Renal cortical epithelial cell (primary cell): Measurements from ENCODE around the gene TRIB2. TPM values are rescaled to one million over a fixed set of nuclear protein-coding genes. Genes with fewer than 3 reads are reported as not detected.

Experiments used
- DNase-seq: peaks from one replicate; pipeline ENCODE4 v3.0.0-alpha.2; 2011; ENCODE audit warnings: low read depth
- total RNA-seq: library from RNA; depleted of rRNA; stranded (reverse); fragments of >200 nt; gene quantifications from 2 replicates; pipeline ENCODE4 v1.2.3, GENCODE V29; 2014

Gene TRIB2
- total RNA-seq, 1 donor from 2014 or later = 6.8 TPM

- DNase-seq = no peak
Measured at GRCh38 chr2:12742891-12743290, 26.2 kb downstream of the TRIB2 start.

GRCh38 chr2:12750166-12750905, 33.6 kb downstream of the TRIB2 start:
- DNase-seq = no peak

- DNase-seq = no peak
Measured at GRCh38 chr2:12754643-12755042, 37.9 kb downstream of the TRIB2 start.

DNA sequence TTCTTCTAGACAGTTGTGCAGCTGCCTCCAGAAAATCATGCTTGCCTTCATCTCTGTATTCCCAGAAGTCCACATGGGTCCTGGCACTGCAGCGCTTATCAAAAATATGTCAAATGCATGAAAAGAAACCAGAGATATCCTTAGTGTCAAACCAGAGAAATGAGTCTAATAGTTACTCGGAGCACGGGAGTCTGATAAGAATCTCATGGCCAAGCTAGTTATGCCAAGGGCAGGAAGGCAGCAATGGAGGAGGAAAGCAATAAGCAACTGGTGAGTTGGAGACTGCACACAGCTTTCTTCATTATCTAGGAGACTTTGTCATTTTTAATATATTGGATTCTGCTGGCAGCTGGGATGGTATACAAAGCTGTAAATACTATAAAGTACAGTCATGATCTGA, 38.6 kb downstream of the TRIB2 start:
- no peak for DNase-seq

- peak; percentile 66 for DNase-seq
Measured at GRCh38 chr2:12759248-12759647, 42.5 kb downstream of the TRIB2 start.

DNA sequence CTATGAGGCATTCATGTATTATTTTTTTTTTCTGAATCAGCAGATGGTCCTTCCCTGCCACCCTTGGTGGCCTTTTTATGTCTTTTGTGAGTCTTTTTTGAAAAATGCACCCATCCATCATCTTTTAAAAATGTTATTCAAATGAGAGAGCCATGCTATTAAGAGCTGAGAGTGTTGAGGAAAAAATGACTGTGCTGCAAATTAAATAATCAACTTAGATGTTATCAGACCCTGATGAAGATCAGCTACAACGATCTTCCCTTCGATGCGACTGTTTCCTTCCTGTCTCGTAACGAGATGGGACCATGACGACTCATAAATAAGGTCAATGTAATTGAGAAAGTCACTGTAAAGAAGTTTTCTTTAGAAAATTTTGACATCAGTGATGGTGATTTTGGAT, 44.4 kb downstream of the TRIB2 start:
- DNase-seq = no peak

GRCh38 chr2:12762337-12762736, 45.6 kb downstream of the TRIB2 start:
- DNase-seq = no peak

- DNase-seq = no peak
Measured at GRCh38 chr2:12762976-12763375, 46.2 kb downstream of the TRIB2 start.

DNA sequence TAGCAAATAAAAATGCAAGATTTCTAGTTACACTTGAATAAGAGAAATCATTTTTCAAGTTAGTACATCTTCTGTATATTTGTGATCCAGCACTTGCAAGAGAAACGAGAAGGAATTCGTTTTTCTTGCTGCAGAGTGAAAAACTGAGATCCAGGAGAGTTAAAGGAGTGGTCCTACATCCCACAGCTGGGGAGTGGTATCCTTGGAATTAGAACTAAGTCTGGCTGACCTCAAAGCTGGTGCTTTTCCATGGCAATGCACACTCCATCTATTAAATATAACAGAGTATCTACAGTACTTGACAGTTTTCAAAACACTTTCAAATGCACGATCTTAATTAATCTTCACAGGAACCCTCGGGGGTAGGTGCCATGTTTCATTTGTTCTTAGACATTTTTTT, 46.8 kb downstream of the TRIB2 start:
- DNase-seq = no peak

GRCh38 chr2:12764075-12764730, 47.5 kb downstream of the TRIB2 start:
- DNase-seq = no peak

DNA sequence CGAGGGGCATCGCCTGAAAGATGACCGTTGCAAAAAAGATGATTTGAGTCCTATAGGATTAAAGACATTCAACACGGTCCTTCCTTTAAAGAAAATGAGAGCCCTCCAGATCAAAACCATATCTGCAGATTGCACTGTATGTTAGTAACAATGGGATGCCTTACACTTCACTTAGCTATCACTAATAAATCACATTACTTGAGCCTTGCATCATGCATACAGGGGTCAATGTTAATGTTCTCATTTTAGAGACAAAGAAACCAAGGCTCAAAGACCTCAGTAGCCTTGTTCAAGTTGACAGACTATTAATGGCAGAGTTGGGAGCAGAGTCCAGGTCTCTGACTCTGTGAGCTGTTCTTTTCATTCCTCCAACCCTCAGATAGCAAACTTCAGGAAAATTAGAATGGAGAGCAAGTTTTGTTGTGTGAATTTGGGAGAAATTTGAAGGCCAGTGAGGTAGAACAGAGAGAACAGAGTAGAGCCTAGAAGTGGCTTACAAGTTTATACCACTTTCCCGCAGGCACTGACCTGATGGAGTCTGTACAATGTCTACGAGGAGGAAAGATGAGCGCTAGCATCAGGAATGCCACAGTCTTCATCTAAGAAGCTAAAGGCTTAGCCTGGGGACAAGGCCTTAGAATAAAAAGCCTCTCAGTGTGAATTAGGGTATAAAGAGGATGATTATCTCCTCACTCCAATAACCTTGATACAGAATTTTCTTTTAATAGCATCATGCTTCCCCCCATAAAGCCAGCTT, 48.3 kb downstream of the TRIB2 start:
- DNase-seq = no peak

GRCh38 chr2:12766421-12766879, 49.7 kb downstream of the TRIB2 start:
- peak; percentile 1 for DNase-seq

GRCh38 chr2:12767541-12767940, 50.8 kb downstream of the TRIB2 start:
- DNase-seq = no peak

DNA sequence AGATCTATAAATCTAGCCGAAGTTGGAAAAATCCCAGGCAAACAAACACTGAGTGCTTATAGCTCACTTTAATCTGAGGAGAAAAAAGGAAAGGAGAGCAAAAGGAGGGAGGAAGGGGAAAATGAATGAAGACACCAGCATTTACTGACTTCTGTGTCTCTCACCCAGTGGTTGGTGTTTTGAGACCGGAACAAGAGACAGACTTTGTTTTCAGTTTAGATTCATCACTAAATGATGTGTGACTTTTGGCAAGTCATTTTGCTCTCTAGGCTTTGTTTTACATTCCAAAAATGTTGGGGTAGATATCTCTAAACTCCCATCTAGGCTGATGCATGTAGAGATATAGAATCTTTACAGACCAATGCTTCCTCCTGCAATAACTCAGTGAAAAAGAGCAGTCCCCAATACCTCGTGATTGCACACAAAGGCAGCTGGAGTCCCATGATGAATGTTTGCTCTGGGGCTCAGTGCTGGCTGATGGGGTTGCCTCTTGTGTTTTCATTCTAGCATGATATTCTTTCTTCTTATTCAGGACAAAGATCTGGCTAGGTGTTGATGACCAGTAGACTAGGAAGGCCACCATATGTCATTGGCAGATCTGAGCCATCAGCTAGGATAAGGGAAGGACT, 51.4 kb downstream of the TRIB2 start:
- no peak for DNase-seq

- no peak for DNase-seq
Measured at GRCh38 chr2:12769492-12770105, 52.9 kb downstream of the TRIB2 start.

- no peak for DNase-seq
Measured at GRCh38 chr2:12770300-12770968, 53.7 kb downstream of the TRIB2 start.

DNA sequence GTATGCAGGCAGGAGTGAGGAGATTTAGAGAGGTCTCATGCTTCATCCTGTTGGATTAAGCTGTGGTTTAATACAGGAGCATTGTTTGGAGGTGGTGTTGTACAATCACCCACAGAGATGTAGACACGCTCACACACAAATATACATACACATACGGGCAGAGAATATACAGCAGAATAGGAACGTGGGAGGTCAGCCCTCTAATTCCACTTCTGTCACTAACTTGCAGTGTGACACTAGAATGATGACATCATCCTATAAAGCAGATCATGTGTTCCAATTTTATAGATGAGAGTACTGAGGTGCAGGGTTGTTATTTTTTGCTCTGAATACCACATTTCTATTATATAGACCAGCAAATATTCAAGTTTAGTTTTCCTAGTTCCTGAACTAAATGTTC, 54.4 kb downstream of the TRIB2 start:
- DNase-seq = no peak

DNA sequence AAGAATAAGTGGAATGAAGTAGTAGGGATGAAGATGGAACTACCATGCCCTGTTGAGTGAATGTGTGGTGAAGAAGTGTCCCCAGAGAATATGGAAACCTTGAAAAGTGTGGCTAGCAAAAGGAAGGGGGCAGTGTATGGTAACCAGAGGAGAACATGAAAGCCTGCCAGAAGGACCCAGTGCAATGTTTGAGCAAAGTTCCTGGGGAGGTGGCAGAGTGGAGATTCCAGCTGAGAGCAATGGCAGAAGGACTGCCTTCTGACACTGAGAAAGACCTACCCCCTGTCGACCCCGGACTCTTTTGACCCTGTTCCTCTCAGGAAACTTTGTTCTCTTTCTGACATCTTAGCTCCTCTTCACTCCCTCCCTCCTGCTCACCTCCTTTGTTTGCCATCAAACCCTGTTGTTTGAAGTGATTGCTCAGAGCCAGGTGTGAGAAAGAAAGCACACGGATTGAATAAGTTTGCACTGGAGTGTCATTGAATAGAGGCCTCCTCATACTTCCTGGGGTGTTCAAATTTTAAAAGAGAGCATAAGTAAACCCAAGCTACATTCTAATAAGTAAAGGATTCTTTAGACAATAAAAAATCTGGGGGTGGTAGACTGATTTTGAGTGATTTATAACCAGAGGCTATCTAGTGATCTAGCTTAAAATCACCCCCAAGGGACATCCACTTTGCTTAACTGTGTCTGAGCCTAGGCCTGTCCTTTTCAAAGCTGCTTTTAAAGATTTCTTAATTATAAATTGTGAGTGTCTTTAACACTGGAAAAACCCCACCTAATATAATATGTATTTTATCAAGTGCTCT, 57.1 kb downstream of the TRIB2 start:
- no peak for DNase-seq

- DNase-seq = no peak
Measured at GRCh38 chr2:12774395-12774727, 57.6 kb downstream of the TRIB2 start.

- no peak for DNase-seq
Measured at GRCh38 chr2:12776521-12776961, 59.8 kb downstream of the TRIB2 start.
